HPDE6-E6E7 (cell line): ENCODE results near the gene GUCY1A1.

Experiments
- DNase-seq: peaks from one replicate; pipeline ENCODE4 v3.0.0; 2011; ENCODE audit warnings: missing footprints; ENCODE audit errors: extremely low spot score

Gene GUCY1A1

GRCh38 chr4:155777971-155778735 lies 111.5 kb downstream of the GUCY1A1 start:
- DNase-seq: no peak

- no peak for DNase-seq
These were observed 114.1 kb downstream of the GUCY1A1 start for GRCh38 chr4:155780775-155781174.

GRCh38 chr4:155781249-155781831 lies 114.7 kb downstream of the GUCY1A1 start:
- DNase-seq: no peak
